ENCODE data around the gene PATL1.
"Not testable (repeated sequence)": the region's sequence is repeated elsewhere in the genome, so short reads cannot be mapped to it uniquely, and the experiment has no call there.

PATL1 gene

DNA sequence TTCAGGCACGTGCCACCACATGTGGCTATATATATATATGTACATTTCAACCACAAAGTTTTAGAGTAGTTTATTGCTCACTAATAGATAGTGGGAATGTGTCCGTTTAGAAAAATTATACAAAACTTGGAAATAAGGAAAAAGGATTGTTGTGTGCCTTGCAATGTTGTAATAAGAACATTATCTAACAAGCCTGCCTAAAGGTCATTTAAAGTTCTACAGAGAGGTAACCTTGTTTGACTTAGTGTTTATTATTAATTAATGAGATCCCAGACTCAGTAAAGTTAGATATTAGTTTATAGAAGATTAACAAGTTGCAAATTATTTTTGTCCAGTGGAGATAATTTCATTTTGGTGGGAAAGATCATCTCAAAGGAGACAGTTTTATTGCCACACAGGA, 5.5 kb upstream of the PATL1 start:
- DNase-seq (ENCODE audit: low spot score): no peak

DNA sequence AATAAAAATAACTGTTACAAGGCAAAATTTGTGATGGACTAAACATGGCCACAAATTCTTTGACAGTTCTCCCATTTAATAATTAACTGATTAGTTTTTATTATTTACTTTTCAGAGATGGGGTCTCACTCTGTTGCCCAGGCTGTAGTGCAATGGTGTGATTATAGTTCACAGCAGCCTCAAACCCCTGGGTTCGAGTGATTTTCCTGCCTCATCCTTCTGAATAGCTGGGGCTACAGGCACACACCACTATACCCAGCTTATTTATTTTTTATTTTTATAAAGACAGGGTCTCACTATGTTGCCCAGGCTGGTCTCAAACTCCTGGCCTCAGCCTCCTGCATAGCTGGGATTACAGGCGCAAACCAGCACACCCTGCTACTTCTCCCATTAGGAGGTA, 4.5 kb upstream of the PATL1 start:
- no peak for DNase-seq (ENCODE audit: low spot score)

DNA sequence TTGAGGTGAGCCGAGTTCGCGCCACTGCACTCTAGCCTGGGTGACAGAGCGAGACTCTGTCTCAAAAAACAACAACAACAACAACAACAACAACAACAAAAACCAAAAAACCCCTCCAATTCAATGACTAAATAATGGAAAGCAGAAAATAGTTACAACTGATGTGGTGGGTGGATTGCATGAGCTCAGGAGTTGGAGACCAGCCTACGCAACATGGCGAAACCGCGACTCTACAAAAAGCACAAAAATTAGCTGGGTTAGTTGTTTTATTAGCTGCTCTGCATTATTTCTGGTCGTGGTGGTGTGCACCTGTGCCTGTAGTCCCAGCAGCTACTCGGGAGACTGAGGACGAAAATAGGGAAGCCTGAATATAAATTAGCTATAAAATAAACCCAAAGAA, 2.6 kb upstream of the PATL1 start:
- DNase-seq (ENCODE audit: low spot score): no peak

DNA sequence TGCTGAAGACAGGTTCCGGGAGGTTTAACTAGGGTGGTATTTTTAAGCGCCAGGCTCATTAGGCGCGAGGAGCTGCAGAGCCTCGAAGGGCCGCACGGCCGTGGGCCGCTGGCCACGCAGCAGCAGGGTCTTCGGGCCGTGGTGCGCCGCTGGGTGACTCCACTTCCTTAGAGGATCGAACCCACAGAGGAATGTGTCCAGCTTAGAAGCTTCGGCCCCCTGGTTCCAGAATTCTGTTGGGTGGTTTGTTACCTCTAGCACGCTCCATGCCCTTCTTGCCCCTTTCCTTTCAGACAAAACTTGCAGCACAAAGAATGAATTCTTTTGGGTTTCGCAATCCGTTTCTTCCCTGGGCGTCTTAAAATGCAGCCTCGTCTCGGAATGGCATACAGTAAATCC, 773 bp upstream of the PATL1 start:
- DNase-seq (ENCODE audit: low spot score): peak; percentile 42

DNA sequence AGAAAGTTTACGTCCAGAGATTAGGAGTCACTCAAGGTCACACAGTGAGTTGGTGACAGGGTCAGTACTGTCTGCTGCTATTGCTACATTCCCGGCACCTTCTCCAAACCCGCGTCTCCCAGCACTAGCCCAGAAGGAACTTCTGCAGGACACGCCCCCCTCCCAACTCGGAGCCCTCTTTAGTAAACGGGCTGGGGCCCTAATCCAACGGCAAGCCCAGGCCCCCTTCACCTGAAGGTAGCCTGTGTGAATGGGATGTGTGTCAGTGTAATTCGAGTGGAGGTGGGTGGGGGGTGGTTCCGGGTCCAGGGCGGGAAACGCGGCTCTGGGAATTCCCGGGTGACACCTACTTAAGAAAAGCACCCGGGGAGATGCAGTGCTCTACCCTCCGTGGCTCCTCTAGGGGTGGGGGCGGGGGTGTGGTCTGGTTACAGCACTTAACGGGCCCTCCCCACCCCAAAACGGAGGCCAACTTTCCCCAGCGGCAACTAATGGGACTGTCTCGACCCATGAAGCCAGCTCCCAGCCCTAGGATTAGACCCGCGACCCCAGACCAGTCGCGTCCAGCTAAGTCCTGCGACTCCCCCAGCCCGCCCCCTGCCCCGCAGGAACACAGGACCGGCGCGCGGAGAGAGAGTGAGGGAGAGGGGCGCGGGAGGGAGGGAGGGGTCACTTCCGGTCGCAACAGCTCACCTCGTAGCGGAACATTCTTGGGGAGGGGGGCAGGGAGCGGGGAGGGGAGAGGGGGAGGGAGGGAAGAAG, 468 bp downstream of the PATL1 start:
- DNase-seq (ENCODE audit: low spot score): peak; percentile 44

DNA sequence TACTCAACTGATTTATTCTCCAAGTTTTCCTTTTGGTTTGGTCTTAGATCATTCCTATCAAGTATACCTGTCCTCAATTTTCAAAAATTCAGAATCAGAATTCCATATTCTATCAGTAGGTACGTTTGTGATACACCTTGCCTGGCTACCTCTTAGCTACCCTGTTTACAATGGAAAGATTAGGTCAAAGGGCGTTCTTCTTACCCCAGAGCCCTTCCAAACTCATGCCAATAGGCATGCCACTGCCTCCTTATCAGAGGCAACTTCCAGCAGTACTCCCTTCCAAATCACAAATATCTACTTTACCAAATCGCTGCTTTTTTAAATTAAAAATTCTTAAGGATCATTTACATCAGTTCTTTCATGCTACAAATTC, 1.0 kb downstream of the PATL1 start:
- no peak for DNase-seq (ENCODE audit: low spot score)

DNA sequence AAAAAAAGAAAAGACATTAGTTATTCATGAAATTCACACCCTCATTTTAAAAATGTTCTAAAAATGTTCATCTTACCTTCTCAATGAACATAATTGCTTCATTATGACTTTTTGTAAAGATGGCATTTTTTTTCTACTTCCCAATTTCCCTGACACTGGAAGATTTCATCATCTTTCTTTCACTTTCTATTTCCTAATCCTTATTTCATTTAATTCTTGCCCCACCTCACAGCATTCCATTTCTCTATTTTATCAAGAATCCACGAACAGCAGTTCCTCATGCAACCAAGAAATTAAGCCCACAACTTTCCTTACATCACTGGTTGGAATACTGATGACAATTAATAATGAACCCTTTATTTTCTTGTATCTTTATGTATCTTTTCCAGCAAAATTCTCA, 1.9 kb downstream of the PATL1 start:
- no peak for DNase-seq (ENCODE audit: low spot score)

DNA sequence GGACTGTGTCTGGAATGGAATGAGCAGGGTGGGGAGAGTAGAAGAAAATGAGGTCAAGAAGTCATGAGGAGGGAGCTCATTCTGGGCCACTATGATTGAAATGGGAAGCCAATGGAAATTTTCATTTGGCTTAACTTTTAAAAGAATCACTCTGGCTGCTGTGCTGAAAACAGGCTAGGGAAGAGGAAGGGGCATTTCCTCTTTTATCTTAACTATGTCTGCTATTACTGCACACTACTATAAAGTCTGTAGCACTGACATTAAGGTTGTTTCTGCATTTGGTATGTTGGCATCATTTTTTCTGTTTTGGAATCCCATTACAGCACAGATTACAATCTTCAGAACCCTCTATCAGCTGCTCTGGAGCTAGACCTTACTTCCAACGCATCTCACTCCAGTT, 8.2 kb downstream of the PATL1 start:
- DNase-seq (ENCODE audit: low spot score): no peak

DNA sequence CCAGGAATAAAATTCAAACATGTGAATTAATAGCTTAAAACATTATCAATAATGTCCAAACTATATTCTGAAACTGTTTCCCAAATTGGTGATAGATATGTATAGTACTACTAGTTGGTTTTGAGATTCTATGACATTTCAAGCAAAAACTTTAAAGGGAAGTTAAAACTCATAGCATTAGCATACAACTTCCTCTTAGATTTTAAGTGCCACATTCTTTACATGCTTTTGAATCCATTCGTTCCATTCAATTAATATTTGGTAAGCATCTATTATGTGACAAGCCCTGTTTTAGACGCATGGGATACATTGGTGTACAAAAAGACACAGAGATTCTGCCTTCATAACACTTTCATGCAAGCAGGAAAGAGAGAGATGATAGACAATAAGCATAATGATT, 8.9 kb downstream of the PATL1 start:
- no peak for DNase-seq (ENCODE audit: low spot score)

DNA sequence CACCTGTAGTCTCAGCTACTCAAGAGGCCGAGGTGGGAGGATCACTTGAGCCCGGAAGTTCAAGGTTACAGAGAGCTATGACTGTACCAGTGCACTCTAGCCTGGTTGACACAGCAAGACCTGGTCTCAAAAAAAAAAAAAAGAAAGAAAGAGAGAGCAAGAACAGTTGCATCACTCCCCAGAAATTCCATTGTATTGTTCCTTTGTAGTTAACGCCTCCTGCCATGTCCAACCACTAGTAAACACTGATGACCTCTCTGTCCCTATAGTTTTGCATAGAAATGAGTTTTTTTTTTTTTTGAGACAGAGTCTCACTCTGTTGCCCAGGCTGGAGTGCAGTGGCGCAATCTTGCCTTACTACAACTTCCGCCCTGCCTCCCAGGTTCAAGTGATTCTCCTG, 10.8 kb downstream of the PATL1 start:
- DNase-seq (ENCODE audit: low spot score): no peak

DNA sequence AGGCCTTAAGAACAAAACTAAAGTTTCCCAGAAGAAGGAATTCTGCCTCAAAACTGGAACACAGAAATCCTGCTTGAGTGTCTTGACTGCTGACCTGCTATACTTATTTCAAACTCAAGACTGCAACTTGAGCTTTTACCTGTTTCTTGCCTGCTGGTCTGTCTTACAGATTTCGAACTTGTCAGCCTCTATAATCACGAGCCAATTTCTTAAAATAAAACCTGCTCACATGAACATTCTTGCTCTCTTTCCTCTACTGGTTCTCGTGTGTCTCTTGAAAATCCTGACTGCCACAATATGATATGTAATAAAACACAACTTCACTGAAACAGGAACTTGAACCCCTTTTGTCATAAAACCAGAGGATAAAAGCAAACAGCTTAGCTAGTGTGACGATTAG, 13.9 kb downstream of the PATL1 start:
- no peak for DNase-seq (ENCODE audit: low spot score)

DNA sequence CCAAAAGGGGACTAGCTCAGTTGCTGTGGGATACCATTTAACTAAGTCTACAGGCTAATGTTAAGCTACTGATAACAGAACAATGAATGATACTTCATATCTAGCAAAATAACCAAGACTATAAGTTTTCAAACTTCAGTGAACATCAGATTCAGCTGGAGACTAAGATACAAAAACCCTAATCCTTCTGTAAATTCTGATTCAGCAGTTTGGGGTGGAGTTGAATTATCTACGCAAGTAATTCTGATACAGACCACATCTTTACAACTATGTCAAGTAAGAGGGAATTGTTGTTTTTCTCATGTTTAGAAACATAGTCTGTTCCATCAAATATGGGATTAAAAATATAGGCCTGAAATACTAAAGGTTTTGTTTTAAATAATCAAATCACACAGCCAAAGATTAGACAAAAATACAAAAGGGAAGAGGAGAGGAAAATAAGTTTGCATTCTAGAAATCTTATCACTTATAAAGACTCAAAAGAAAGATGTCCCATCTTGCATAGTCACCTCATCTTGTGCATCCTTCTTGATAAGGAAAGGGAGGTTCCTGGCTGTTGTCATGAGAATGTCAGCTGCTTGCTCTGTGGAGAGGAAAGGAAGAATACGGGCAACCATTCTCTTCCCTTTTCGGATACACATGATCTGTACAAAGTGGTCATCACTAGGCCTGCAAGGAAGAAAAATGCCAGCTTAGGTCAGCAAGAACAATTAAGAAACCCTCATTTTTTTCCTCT, 21.4 kb downstream of the PATL1 start:
- DNase-seq (ENCODE audit: low spot score): no peak

DNA sequence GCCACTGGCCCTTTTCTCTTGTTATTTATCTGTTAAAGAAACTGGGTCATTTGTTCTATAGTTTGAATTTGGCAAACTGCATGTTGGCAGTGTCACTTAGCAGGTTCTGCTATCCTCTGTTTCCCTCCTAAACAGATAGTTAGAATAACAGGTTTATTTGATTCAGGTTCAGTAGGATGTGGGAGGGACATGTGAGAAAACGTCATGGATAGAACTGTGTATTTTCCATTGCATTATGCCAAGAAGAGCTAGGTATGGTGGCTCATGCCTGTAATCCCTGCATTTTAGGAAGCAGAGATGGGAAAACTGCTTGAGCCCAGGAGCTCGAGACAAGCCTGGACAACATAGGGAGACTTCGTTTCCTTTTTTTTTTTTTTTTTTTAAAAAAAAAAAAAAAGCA, 24.3 kb downstream of the PATL1 start:
- no peak for DNase-seq (ENCODE audit: low spot score)

DNA sequence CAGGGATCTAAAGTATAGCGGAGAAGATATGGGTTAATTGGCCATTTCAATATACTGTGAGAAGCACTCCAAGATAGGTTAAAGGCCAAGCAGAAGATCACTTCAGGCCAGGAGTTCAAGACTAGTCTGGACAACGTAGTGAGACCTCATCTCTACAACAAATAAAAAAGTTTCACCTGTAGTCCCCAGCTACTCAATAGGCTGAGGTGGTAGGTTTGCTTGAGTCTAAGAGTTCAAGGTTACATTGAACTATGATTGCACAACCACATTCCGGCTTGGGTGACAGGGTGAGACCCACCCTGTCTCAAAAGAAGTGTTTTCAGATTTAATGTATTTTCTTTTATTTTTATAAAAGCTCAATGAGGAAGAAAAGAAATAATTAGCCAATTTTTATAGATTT, 25.4 kb downstream of the PATL1 start:
- DNase-seq (ENCODE audit: low spot score): no peak

DNA sequence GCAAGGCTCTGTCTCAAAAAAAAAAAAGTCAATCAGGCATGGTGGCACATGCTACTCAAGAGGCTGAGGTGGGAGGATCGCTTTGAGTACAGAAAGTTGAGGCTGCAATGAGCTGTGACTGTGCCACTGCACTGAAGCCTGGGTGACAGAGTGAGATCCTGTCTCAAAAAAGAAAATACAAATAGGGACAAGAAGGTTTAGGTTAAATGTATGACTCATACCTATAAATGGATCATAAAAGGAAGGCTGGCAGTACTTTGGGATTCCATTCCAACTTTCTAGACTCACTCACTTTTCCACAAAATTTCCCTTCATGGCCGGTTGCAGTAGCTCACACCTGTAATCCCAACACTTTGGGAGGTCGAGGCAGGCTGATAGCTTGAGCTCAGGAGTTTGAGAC, 27.7 kb downstream of the PATL1 start:
- DNase-seq (ENCODE audit: low spot score): peak; percentile 7

DNA sequence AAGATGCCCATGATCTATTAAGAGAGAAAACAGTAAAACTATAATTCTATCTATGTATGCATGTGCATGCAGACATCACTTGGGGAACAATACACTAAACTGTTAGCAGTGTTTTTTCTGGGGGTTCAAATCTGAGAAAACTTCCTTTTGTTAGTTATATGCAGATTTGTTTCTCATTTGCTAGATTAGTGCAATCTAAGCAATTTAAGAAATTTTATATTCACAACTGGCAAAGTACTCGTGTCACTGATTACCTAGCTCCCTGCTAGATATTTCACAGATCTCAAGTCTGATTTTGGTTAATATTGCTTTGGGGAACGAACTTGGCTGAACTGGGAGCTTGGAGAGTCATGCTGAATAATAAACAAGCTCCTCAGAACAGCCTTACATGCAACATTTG, 38.3 kb downstream of the PATL1 start:
- DNase-seq (ENCODE audit: low spot score): no peak

DNA sequence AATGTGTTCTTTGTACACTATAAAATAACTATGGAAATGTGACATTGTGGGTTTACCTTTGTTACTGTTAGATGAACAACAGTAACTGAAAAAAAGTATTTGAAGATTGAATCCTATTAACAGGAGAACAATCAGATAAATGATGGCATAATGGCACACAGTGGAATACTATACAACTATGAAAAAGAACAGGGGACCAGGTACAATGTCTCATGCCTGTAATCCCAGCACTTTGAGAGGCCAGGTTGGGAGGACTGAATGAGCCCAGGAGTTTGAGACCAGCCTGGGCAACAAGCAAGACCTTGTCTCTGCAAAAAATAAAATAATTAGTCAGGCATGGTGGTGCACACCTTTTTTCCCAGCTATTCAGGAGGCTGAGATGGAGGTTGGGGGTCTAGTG, 38.8 kb downstream of the PATL1 start:
- DNase-seq (ENCODE audit: low spot score): no peak

DNA sequence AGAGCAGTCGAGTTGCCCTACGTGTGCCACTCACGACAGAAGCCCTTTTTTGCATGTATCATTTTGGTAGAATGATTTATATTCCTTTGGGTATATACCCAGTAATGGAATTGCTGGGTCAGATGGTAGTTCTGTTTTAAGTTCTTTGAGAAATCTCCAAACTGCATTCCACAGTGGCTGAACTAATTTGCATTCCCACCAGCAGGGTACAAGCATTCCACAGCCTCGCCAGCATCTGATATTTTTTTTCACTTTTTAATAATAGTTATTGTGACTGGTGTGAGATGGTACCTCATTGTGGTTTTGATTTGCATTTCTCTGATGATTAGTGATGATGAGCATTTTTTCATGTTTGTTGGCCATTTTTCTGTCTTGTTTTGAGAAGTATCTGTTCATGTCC, 41.9 kb downstream of the PATL1 start:
- DNase-seq (ENCODE audit: low spot score): not testable (repeated sequence)

DNA sequence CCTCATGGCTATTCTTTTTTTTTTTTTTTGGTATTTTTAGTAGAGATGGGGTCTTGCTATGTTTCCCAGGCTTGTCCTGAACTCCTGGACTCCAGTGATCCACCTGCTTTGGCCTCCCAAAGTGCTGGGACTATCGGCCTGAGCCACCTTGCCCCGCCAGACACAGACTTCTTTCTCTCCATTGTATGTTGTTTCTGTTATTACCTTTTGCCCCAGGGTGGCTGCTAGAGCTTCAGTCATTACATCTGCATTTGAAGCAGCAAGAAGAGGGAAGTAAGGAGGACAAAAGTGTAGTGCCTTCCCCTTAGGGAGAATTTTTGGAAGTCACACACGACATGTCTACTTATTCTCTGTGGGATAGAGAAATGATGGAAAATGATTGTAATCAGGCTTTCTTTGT, 43.1 kb downstream of the PATL1 start:
- DNase-seq (ENCODE audit: low spot score): no peak

DNA sequence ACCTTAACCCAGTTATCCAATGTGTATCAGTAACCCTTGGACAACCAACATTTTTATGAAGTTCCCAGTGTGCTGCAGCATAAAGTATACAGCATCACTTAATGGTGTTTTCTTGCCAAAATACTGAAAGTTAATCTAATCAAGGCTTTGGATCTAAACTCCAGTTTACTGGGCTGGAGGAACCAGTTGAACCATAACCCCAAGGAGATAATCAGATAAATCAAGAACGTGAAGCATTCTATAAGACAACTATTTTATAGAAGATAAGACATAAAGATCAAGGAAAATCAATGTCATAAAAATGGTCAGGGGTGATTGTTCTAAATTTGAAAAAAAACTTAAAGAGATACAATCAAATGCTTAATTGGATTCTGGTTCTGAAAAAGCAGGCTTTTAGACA, 51.0 kb downstream of the PATL1 start:
- DNase-seq (ENCODE audit: low spot score): no peak

DNA sequence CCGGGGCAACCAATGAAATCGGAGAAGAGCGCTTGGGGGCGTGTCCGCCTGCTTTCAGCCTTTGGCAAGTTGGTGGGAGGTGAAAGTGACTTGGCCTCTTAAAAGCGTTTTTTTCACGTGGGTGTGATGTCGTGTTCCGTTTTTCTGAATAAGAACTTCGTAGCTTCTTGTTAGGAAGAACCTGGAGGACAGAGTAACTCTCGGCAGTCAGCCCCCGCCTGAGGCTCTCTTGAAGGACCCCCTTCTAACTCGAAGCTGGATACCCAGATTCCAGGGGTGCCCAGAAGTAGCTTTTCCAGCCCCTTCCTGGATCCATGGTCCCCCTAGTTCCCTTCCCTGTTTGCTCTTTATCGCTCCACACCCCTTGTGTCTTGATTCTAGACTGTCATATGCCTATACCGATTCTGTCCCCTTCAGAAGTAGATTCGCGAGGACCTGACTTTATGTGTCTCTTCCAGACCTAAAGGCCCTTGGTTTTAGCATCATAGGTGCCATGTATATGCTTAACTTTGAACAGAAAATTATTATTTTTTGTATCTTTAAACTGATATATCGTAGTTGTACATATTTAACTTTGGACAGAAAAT, 52.3 kb downstream of the PATL1 start:
- no peak for DNase-seq (ENCODE audit: low spot score)

DNA sequence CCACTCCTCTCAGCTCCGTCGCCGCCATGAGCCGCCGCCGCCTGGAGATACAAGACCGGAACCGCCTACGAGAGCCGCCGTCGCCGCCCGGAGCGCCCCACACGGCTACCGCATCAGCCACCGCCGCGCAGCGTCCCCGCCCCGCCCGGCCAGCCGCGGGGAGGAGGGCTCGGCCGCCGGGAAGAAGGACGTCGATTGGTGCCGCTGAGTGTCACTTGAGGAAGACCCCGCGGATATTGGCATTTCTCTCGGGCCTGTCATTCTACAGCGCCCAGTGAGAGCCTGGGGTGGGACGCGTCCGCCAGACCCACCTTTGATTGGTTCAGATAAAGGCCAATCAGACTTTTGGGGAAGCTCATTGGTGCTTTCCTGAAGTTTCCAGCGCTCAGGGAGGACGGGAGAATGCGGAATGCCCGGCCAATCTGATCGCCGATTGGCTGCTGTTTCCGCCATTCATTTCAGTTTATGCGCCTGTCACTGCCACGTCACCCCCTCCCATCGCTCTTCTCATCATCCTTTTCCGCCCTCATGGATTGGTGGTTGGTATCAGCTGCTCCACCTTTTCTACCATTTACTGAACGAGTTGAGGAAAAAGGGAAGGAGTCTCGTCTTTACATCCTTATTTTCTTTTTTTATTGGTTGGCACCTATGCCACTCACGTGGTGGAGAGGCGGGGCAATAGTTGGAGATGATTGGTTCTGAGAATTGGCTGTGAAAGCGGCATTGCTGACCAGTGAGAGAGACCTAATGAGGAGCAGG, 53.0 kb downstream of the PATL1 start, which contains the start of gene OSBP:
Gene OSBP, minus strand, starts transcription at position 138 of the 759 bp plus-strand sequence. Its CDS starts 110 bp downstream, at position 28.
- peak; percentile 100 for DNase-seq (ENCODE audit: low spot score)

All from AG08395 (cell line).